Sigmoid colon (tissue), 7 donors: ENCODE measurements around the gene KMT2C. TPM values are rescaled to one million over a fixed set of nuclear protein-coding genes. Genes with fewer than 3 reads are reported as not detected.

ENCODE experiments used
- DNase-seq: peaks from one replicate; pipeline ENCODE4 v3.0.0-alpha.2; 2019
- H3K27ac ChIP-seq, 4 donors: fragments of 200-600 bp; sonication (generic); one replicate each; pipeline ENCODE4 v1.5.1; 2016 to 2019; ENCODE audit warnings: mild to moderate bottlenecking in 1 of 4
- H3K27me3 ChIP-seq, 3 donors: fragments of 200-600 bp; sonication (generic); one replicate each; pipeline ENCODE4 v1.5.1; 2019; ENCODE audit warnings: mild to moderate bottlenecking in 1 of 3
- H3K36me3 ChIP-seq, 4 donors: fragments of 200-600 bp; sonication (generic); one replicate each; pipeline ENCODE4 v1.5.1; 2016 to 2019
- H3K4me1 ChIP-seq, 4 donors: fragments of 200-600 bp; sonication (generic); one replicate each; pipeline ENCODE4 v1.5.1; 2017 to 2019
- H3K4me3 ChIP-seq, 4 donors: fragments of 200-600 bp; sonication (generic); one replicate each; pipeline ENCODE4 v1.5.1; 2017 to 2019; ENCODE audit warnings: mild to moderate bottlenecking in 2 of 4, moderate library complexity in 1 of 4
- H3K9me3 ChIP-seq, 4 donors: fragments of 200-600 bp in 3 of 4; sonication (generic) in 3 of 4; one replicate each; pipeline versions ENCODE4 v1.5.1 to v1.6.1; 2013 to 2019
- CTCF ChIP-seq, 4 experiments: fragments of 450-650 bp in 3 of 4; fragments of 200-600 bp in 1 of 4; IDR thresholded peaks; one replicate each; pipeline ENCODE4 v1.5.1; 2016 to 2019; ENCODE audit warnings: antibody characterized with exemption in 4 of 4, mild to moderate bottlenecking in 3 of 4, moderate library complexity in 2 of 4
- EP300 ChIP-seq, 4 donors: sonication (generic); formaldehyde crosslinking; IDR thresholded peaks; one replicate each; pipeline ENCODE4 v1.6.1; 2017; ENCODE audit warnings: antibody characterized with exemption in 4 of 4
- POLR2A ChIP-seq, 2 donors: fragments of 450-650 bp; IDR thresholded peaks; one replicate each; pipeline ENCODE4 v1.6.1; 2016; ENCODE audit warnings: antibody characterized with exemption in 2 of 2, mild to moderate bottlenecking in 2 of 2, moderate library complexity in 2 of 2
- POLR2AphosphoS5 ChIP-seq, 4 donors: sonication (generic); formaldehyde crosslinking; IDR thresholded peaks; one replicate each; pipeline ENCODE4 v1.6.1; 2017; ENCODE audit warnings: antibody characterized with exemption in 4 of 4
- WGBS, 2 donors: extraction: QIAGEN DNeasy Blood & Tissue Kit; methylation state at CpG; one replicate each; pipeline ENCODE4 v1.1.7; 2013; 5-methylcytosine and 5-hydroxymethylcytosine counted together
- intact Hi-C: fragments of 100-400 bp; cut with DNase I; formaldehyde crosslinking; loops from one replicate; pipeline ENCODE4 v1.15.1; 2023
- polyA plus RNA-seq, 3 donors: library from polyadenylated mRNA; stranded (reverse); fragments of 200-250 nt; gene quantifications; one replicate each; pipeline ENCODE4 v1.2.3, GENCODE V29; 2013
- total RNA-seq, 4 donors: library from RNA; depleted of rRNA; stranded (reverse); fragments of >200 nt; gene quantifications; one replicate each; pipeline ENCODE4 v1.1.0, GENCODE V29; 2016
- donor health status: healthy with polysubstance abuse.
- donor health status: Bipolar disorder and iron deficiency.
- donor health status: healthy.

KMT2C gene
- total and polyA plus RNA-seq, 7 donors, result 7.4 to 75.6 (median 46.4) TPM

GRCh38 chr7:152130658-152131590 lies 304.9 kb downstream of the KMT2C start:
- DNase-seq, result no peak
- Histone ChIP-seq H3K27ac (no peak overlapping the region), H3K36me3 (peaks cover 0 to 71% (median 27%) of the 10 kb centered on the region in 4 donors), H3K9me3 (no peaks in the 10 kb centered on the region), H3K4me3 (no peak overlapping the region), H3K27me3 (no peaks in the 10 kb centered on the region), H3K4me1 (peaks cover 0 to 6% (median 1%) of the 10 kb centered on the region in 4 donors)
- WGBS, 2 donors, result 96% methylated on average over 37 of the region's 37 CpGs
- TF ChIP-seq EP300 (IDR thresholded peaks at IDR 0.05), result no peak
- TF ChIP-seq POLR2A (IDR thresholded peaks at IDR 0.05), result no peak
- no peak for TF ChIP-seq CTCF (IDR thresholded peaks at IDR 0.05)
- no peak for TF ChIP-seq POLR2AphosphoS5 (IDR thresholded peaks at IDR 0.05)
- intact Hi-C loops, result loop anchor here (10.0 kb wide), 1 partner anchor 256 kb away; the partner anchor contains the start of gene PRKAG2

GRCh38 chr7:152129682-152130081 lies 306.1 kb downstream of the KMT2C start:
- peaks cover 0 to 76% (median 27%) of the 10 kb centered on the region in 4 donors for H3K36me3 ChIP-seq
- intact Hi-C loops, result loop anchor here (10.0 kb wide), 1 partner anchor 255 kb away; the partner anchor contains the start of gene PRKAG2

GRCh38 chr7:152128741-152129461 lies 306.9 kb downstream of the KMT2C start:
- no peak for TF ChIP-seq POLR2A (IDR thresholded peaks at IDR 0.05)
- Histone ChIP-seq H3K27ac (no peak overlapping the region), H3K9me3 (no peaks in the 10 kb centered on the region), H3K4me3 (no peak overlapping the region), H3K36me3 (peaks cover 0 to 78% (median 33%) of the 10 kb centered on the region in 4 donors), H3K27me3 (no peaks in the 10 kb centered on the region), H3K4me1 (no peaks in the 10 kb centered on the region)
- DNase-seq, result no peak
- 97 to 98% methylated on average over 60 of the region's 60 CpGs for WGBS, 2 donors
- intact Hi-C loops, result no loop called here

More at GRCh38 chr7:152129682-152130081, 306.1 kb downstream of the KMT2C start:
- Histone ChIP-seq H3K27me3 (no peaks in the 10 kb centered on the region), H3K4me1 (no peaks in the 10 kb centered on the region), H3K4me3 (no peak overlapping the region), H3K27ac (no peak overlapping the region), H3K9me3 (no peaks in the 10 kb centered on the region)
- no peak for DNase-seq
- TF ChIP-seq POLR2AphosphoS5 (IDR thresholded peaks at IDR 0.05) (no peak), CTCF (IDR thresholded peaks at IDR 0.05) (no peak), POLR2A (IDR thresholded peaks at IDR 0.05) (no peak), EP300 (IDR thresholded peaks at IDR 0.05) (no peak)
- WGBS, 2 donors, result 95 to 97% methylated on average over 7 of the region's 7 CpGs

- DNase-seq, result no peak
- no peak overlapping the region for H3K4me3 ChIP-seq
- WGBS, 2 donors, result 97 to 98% methylated on average over 20 of the region's 20 CpGs
- intact Hi-C loops, result no loop called here
- H3K9me3 ChIP-seq, result no peaks in the 10 kb centered on the region
- no peak for TF ChIP-seq POLR2AphosphoS5 (IDR thresholded peaks at IDR 0.05)
- no peak for TF ChIP-seq EP300 (IDR thresholded peaks at IDR 0.05)
- TF ChIP-seq CTCF (IDR thresholded peaks at IDR 0.05), result no peak
- no peak for TF ChIP-seq POLR2A (IDR thresholded peaks at IDR 0.05)
- peaks cover 0 to 77% (median 29%) of the 10 kb centered on the region in 4 donors for H3K36me3 ChIP-seq
- no peaks in the 10 kb centered on the region for H3K27me3 ChIP-seq
- no peak overlapping the region for H3K27ac ChIP-seq
- H3K4me1 ChIP-seq, result no peaks in the 10 kb centered on the region
These were observed 307.6 kb downstream of the KMT2C start for GRCh38 chr7:152128252-152128651.

- DNase-seq, result no peak
- Histone ChIP-seq H3K4me3 (no peak overlapping the region), H3K27me3 (no peaks in the 10 kb centered on the region), H3K9me3 (no peaks in the 10 kb centered on the region), H3K4me1 (no peaks in the 10 kb centered on the region), H3K36me3 (peaks cover 0 to 77% (median 31%) of the 10 kb centered on the region in 4 donors), H3K27ac (no peak overlapping the region)
- no peak for TF ChIP-seq EP300 (IDR thresholded peaks at IDR 0.05)
- TF ChIP-seq POLR2AphosphoS5 (IDR thresholded peaks at IDR 0.05), result no peak
- no peak for TF ChIP-seq CTCF (IDR thresholded peaks at IDR 0.05)
- TF ChIP-seq POLR2A (IDR thresholded peaks at IDR 0.05), result no peak
- WGBS, 2 donors, result 96% methylated on average over 19 of the region's 19 CpGs
- intact Hi-C loops, result no loop called here
These were observed 308.6 kb downstream of the KMT2C start for GRCh38 chr7:152127229-152127628.
